ENCODE measurements around the gene HINFP. TPM values are rescaled to one million over a fixed set of nuclear protein-coding genes. Genes with fewer than 3 reads are reported as not detected.

Gene HINFP
- total RNA-seq (2021; fragmentation: NEBNext Ultra II Directional; extraction: Animal tissue kit (Norgen Biotek cat#: 25700)): 35.0 and 36.6 TPM in 2 replicates
- 37.3 and 41.2 TPM in 2 replicates for polyA plus RNA-seq (2011; rRNA removed)
- polyA plus RNA-seq (2011; cell fraction: cytosol; rRNA removed): 42.7 TPM
- polyA plus RNA-seq (2011; cell fraction: nucleus; rRNA removed): 75.6 TPM
- 21.7 to 33.1 TPM (median 27.9 TPM) in 4 replicates for polyA plus RNA-seq (2012, experiment 1 of 2)
- 15.8 TPM for polyA plus RNA-seq (2012, experiment 2 of 2)
- 21.5 TPM for polyA plus RNA-seq (2013, experiment 1 of 2)
- polyA plus RNA-seq (2013, experiment 2 of 2): 19.9 TPM
- 55.7 and 67.4 TPM in 2 replicates for polyA minus RNA-seq (2011; rRNA and poly(A)+ RNA removed)
- polyA minus RNA-seq (2011; cell fraction: cytosol; rRNA and poly(A)+ RNA removed): 22.5 TPM
- 48.1 TPM for polyA minus RNA-seq (2011; cell fraction: nucleus; rRNA and poly(A)+ RNA removed)
- long read RNA-seq, experiment 1, partial matches to known transcripts: 12 of 16 reads
- long read RNA-seq, experiment 1, other reads (novel, unspliced or antisense): 1 of 16 reads
- long read RNA-seq, experiment 2, transcript HINFP-201 (10 exons, 3,163 nt): major isoform, 6 of 12 reads
- long read RNA-seq, experiment 2, partial matches to known transcripts: 1 of 12 reads
- long read RNA-seq, experiment 2, other reads (novel, unspliced or antisense): 4 of 12 reads

GRCh38 chr11:119121008-119121810 lies at the start of gene HINFP:
TSS of gene HINFP (plus strand) at chr11:119121580. CDS start at chr11:119126945, 5,365 bp downstream.
- Histone ChIP-seq H3K36me3 (ENCODE audit: control insufficient read depth in 2 of 4, insufficient read depth in 4 of 4, low read length in 3 of 4) (peaks cover 0 to 7% (median 4%) of the 10 kb centered on the region in 4 experiments; a peak in 3 of 8 replicates), H3K56ac (replicated peaks; ENCODE audit: insufficient read length, low read depth, low read length) (peak within 1 kb of the TSS; percentile 36), H2BK120ac (replicated peaks; ENCODE audit: low read depth, low read length) (peak within 1 kb of the TSS; percentile 3), H2BK20ac (ENCODE audit: low read length) (no peak within 1 kb of the TSS), H3K23me2 (ENCODE audit: low read depth, low read length) (peaks cover 5% of the 10 kb centered on the region; the same call in 1 of the 2 replicates), H3K4me1 (replicated peaks in 1 of 4; ENCODE audit: control insufficient read depth in 3 of 4, insufficient read depth in 4 of 4, low read length in 3 of 4) (peaks cover 2 to 10% (median 6%) of the 10 kb centered on the region in 4 experiments; a peak in 6 of 7 replicates), H3K23ac (ENCODE audit: insufficient read length) (no peak within 1 kb of the TSS), H4K5ac (ENCODE audit: insufficient read length, low read depth, low read length) (peak within 1 kb of the TSS; percentile 85), H4K91ac (replicated peaks; ENCODE audit: insufficient read length, low read length) (peak within 1 kb of the TSS; percentile 12), H3K27ac (ENCODE audit: low read depth, low read length) (peak within 1 kb of the TSS; percentile 68), H3K4me3 (ENCODE audit: extremely low read depth in 1 of 4, insufficient read depth in 2 of 4, low read depth in 3 of 4, low read length in 4 of 4) (peak within 1 kb of the TSS; percentile 63 to 97 (median 93)), H3K4ac (replicated peaks; ENCODE audit: insufficient read length, low read depth, low read length) (peak within 1 kb of the TSS; percentile 61), H2BK15ac (ENCODE audit: low read length) (peak within 1 kb of the TSS; percentile 63; the same call in 1 of the 2 replicates), H2AK5ac (ENCODE audit: low read depth, low read length) (peak within 1 kb of the TSS; percentile 25; the same call in 1 of the 2 replicates), H4K8ac (ENCODE audit: extremely low read depth, insufficient read depth, low read length) (peak within 1 kb of the TSS; percentile 87), H3K9ac (replicated peaks in 1 of 4; ENCODE audit: extremely low read depth in 1 of 4, low read depth in 3 of 4, low read length in 3 of 4) (peak within 1 kb of the TSS; percentile 62 to 86 (median 77)), H2AFZ (ENCODE audit: low read length) (peak within 1 kb of the TSS; percentile 70), H4K20me1 (replicated peaks in 1 of 2; ENCODE audit: control insufficient read depth in 1 of 2, insufficient read depth in 2 of 2, low read length in 2 of 2) (peaks cover 0 to 8% of the 10 kb centered on the region in 2 experiments), H3K9me3 (ENCODE audit: insufficient read depth in 2 of 2, low read depth in 1 of 2, low read length in 1 of 2) (no peaks in the 10 kb centered on the region), H2BK5ac (ENCODE audit: low read depth, low read length) (peak within 1 kb of the TSS; percentile 79), H3K79me2 (ENCODE audit: control insufficient read depth in 1 of 2, insufficient read depth in 2 of 2, low read length in 2 of 2) (peaks cover 7 to 26% of the 10 kb centered on the region in 2 experiments), H3K4me2 (ENCODE audit: insufficient read depth in 1 of 2, low read depth in 2 of 2, low read length in 2 of 2) (peak within 1 kb of the TSS; percentile 74 to 81), H3K14ac (ENCODE audit: insufficient read length) (no peak within 1 kb of the TSS), H3K27me3 (replicated peaks in 1 of 4; ENCODE audit: control insufficient read depth in 3 of 4, extremely low read depth in 1 of 4, insufficient read depth in 3 of 4, low read length in 3 of 4) (no peaks in the 10 kb centered on the region), H3K79me1 (ENCODE audit: low read depth, low read length) (peaks cover 7% of the 10 kb centered on the region; the same call in 1 of the 2 replicates), H3K18ac (ENCODE audit: extremely low read depth, low read length) (peak within 1 kb of the TSS; percentile 49), H2BK12ac (ENCODE audit: low read depth, low read length) (peak within 1 kb of the TSS; percentile 83)
- peak; percentile 98 for DNase-seq (ENCODE audit: low read depth in 1 of 2, low spot score in 2 of 2)
- ChIA-PET CTCF (ENCODE audit: partially characterized antibody) (interaction anchor here (0.7 to 4.9 kb wide), 5 partner anchors 13 to 51 kb away, joined by 3 to 26 read pairs (median 4); partner anchors contain the start of genes C2CD2L and HMBS), POLR2A (ENCODE audit: partially characterized antibody) (interaction anchor here (0.7 to 4.9 kb wide), 19 partner anchors 9 to 200 kb away, joined by 3 to 42 read pairs (median 4); partner anchors contain the start of genes ABCG4, C2CD2L, CBL and DPAGT1)
- peak; percentile 76 for FAIRE-seq
- WGBS, 2 experiments (ENCODE audit: extremely low coverage in 1 of 2, insufficient coverage in 1 of 2, insufficient read length in 1 of 2, insufficient replicate concordance in 2 of 2, low coverage in 1 of 2, low lambda C conversion rate in 2 of 2, missing lambda C conversion rate in 1 of 2): 2% methylated on average over 50 of the region's 54 CpGs; no CpG with 5 or more reads in 1 of the 2 experiments
- TF ChIP-seq GTF2F1 (IDR thresholded peaks at IDR 0.05; ENCODE audit: borderline replicate concordance, low read depth, low read length) (no peak; the same call in 1 of the 2 replicates), SIN3A (conservative IDR thresholded peaks at IDR 0.05 in 1 of 2, IDR thresholded peaks at IDR 0.05 in 1 of 2; ENCODE audit: low read depth in 1 of 2, low read length in 2 of 2) (peak in 1 of 2 experiments; percentile 62; a peak in 2 of 4 replicates), SUZ12 (IDR thresholded peaks at IDR 0.05; ENCODE audit: low read length) (no peak), CTCF (IDR thresholded peaks at IDR 0.05; ENCODE audit: control extremely low read depth in 1 of 3, insufficient read depth in 1 of 3, low read depth in 1 of 3, low read length in 3 of 3) (no peak)

Measured in H1 (cell line).